ENCODE results near the gene PPP5C.
"Not testable (repeated sequence)": the region's sequence is repeated elsewhere in the genome, so short reads cannot be mapped to it uniquely, and the experiment has no call there.

PPP5C gene

DNA sequence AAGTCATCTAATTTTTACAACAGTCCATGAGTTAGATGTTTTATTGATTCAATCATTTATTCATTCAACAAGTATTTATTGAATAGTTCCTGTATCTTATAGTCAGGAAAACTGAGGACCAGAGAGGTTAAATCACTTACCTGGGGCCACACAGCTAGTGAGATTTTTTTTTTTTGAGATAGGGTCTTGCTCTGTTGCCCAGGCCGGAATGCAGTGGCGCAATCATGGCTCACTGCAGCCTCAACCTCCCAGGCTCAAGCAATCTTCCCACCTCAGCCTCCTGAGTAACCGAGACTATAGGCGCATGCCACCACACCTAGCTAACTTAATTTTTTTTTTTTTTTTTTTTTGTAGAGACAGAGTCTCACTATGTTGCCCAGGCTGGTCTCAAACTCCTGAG lies 88.8 kb downstream of the PPP5C start:
- DNase-seq = not testable (repeated sequence)
